ENCODE measurements around the gene NGEF. TPM values are rescaled to one million over a fixed set of nuclear protein-coding genes. Genes with fewer than 3 reads are reported as not detected.
"Not testable (repeated sequence)": the region's sequence is repeated elsewhere in the genome, so short reads cannot be mapped to it uniquely, and the experiment has no call there.

The NGEF gene, protein sequence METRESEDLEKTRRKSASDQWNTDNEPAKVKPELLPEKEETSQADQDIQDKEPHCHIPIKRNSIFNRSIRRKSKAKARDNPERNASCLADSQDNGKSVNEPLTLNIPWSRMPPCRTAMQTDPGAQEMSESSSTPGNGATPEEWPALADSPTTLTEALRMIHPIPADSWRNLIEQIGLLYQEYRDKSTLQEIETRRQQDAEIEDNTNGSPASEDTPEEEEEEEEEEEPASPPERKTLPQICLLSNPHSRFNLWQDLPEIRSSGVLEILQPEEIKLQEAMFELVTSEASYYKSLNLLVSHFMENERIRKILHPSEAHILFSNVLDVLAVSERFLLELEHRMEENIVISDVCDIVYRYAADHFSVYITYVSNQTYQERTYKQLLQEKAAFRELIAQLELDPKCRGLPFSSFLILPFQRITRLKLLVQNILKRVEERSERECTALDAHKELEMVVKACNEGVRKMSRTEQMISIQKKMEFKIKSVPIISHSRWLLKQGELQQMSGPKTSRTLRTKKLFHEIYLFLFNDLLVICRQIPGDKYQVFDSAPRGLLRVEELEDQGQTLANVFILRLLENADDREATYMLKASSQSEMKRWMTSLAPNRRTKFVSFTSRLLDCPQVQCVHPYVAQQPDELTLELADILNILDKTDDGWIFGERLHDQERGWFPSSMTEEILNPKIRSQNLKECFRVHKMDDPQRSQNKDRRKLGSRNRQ
- not detected for total RNA-seq

DNA sequence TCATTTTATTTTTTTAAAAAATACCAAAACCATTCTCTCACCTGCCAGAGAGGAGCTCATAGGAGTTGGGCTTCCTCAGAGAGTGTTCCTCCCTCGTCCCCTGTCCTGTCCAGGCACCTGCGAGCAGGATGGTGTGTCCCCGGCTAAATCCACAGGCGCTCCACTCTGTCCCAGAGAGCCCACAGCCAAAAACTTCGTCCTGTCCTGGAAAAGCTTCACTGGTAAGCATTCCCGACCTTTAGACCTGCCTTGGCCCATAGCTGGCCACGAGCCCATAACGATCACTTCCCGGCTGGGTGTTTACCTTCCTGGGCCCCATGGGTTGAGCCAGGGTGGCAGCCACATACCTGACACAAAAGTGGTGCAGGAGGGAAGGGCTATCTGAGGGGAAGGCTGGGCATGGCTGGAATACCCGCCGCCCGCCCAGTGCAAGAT is at the start of gene NGEF:
Gene NGEF, minus strand, starts transcription at position 230 of the 435 bp plus-strand sequence. CDS start 38,366 bp downstream, outside the sequence.
- no peak for DNase-seq (ENCODE audit: low read depth in 2 of 3, low spot score in 2 of 3)

DNA sequence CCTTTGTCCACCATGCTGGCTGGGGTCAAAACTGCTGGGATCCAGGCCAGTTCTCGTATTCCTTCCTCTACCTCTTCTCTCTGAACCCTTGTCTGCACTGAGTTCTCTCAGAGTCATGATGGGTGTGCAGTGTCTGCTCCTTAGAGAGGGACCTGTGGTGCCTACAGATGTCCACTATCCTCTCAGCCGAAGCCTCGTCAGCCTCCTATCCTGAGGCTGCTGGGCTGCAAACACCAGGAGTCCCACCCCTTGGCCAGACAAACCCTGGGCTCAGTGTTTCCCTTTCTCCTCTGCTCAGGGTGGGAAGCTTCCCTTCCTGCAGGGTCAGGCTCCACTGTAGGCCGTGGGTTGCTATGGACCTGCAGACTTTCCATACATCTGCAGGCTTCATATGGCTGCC is 49.4 kb upstream of the NGEF start:
- no peak for DNase-seq (ENCODE audit: low read depth in 2 of 3, low spot score in 2 of 3)

DNA sequence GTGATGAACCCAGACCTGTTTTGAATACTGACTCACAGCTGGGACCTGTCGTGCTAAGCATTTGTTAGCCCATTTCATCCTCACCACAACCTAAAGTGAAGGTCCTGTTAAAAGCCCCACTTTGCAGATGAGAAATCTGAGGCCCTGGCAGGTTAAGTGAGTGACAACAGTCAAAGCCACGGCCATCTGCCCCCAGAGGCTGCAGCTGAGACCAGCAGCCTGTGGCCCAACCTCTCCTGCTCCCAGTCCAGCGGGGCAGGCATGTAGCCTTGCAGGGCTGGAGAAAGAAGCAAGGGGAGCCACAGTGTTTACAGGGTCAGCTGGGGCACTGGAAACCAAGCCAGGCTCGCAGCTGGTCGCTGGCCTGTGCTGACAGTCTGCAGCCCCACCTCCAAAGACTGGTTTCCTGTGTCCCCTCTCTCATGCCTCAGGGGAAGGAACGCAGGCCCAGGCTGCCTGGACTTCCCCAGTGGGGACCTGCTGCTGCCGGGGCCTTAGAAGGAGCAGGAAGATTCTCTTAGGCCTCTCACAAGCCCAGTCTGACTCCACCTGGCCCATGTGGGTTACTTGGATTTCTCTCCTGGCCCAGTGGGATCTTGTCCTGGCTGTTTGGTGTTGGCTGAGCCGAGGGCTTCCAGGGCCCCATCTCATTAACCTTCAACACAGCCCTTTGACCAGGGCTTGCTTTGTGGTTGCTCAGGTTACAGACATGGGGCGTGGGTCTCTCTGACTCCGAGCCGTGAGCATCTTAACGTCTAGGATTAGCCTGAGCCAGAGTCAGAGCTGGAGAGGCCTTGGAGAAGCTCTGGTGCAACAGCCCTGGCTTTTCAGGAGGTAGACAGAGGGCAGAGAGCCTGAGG is 48.8 kb upstream of the NGEF start:
- peak in 1 of 3 donors; percentile 36 for DNase-seq (ENCODE audit: low read depth in 2 of 3, low spot score in 2 of 3)

DNA sequence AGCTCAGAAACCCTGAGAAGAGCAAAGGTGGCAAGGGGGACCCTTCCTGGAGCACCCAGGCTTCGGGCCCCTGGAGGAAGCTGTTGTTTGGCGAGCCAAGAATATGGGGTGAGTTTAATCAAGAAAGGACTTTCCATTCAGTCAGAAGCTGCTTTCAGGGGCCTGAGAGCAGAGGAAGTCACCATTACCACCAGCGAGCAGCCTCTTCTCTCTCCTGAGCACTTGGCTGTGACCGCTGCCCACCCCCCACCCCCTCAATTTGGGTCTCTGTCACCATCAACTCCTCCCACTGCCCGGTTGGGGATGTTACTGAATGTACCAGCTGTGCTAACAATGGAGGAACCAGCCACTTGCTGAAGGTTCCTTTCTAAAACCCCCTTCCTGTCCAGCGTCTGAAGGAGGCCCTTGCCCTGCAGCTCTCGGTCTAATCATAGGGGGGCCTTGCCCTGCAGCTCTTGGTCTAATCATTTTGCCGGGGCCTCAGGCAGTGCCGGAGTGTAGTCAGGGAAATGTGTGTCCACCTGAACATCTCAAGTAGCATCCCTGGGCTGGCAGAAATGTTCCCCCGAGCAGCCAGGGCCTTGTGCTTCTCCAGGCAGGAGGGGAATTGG is 48.0 kb upstream of the NGEF start:
- peak in 1 of 3 donors; percentile 57 for DNase-seq (ENCODE audit: low read depth in 2 of 3, low spot score in 2 of 3)

DNA sequence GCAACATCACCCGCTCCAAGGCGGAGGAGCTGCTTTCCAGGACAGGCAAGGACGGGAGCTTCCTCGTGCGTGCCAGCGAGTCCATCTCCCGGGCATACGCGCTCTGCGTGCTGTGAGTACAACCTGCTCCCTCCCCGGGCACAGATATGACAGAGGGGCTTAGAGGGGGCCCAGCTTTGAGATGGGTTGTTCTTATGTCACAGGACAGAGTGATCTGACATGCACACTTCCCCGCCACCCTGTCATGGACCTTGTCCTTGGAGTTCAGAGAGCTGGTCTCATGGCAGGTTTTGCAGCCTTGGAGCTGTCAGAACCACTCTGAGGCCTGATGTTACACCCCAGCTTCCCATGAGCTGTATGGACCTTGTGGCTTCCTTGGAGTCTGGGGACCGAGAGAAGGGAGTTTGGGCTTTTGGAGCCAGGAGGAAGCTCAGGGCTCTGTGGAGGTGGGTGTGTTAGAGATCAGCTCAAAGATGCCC is 47.5 kb upstream of the NGEF start:
- no peak for DNase-seq (ENCODE audit: low read depth in 2 of 3, low spot score in 2 of 3)

DNA sequence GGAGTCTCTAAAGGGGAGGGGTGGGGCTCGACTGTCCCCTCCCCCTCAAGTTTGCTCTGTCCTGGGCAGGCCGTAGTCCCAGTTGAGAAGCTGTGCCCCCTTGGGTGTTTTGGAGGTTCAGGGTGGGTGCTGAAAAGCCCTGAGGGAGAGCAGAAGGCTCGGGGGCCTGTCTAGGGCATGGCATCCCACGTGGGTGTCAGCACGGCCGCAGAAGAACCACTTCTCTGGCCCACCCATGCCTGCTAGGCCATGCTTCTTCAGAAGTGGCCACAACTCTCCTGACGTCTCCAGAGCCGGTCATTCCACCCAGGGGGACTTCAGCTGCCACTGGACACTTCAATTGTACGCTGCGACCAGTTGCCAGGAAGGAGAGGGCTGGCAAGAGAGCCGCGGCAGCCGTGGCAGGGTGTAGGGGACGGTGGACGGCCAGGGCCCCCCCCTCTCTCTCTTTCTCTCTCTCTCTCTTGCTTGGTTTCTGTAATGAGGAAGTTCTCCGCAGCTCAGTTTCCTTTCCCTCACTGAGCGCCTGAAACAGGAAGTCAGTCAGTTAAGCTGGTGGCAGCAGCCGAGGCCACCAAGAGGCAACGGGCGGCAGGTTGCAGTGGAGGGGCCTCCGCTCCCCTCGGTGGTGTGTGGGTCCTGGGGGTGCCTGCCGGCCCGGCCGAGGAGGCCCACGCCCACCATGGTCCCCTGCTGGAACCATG is 46.9 kb upstream of the NGEF start, which contains the start of gene INPP5D:
Gene INPP5D, plus strand, starts transcription at position 546 of the 704 bp plus-strand sequence. Its CDS starts 137 bp downstream, at position 683.
- DNase-seq (ENCODE audit: low read depth in 2 of 3, low spot score in 2 of 3) = peak; percentile 58 to 96 (median 92)

DNA sequence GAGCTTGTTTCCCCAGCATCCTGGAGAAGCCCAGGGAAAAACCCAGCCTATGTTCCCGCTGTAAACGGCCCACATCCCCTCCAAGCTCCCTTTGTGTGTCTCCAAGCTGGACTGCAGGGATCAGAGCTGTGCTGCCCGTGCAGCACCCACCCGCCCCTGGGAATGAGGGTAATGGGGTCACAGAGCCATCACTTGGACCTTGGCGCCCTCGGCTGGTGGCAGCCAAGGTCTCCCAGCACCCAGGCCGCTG is 46.4 kb upstream of the NGEF start:
- no peak for DNase-seq (ENCODE audit: low read depth in 2 of 3, low spot score in 2 of 3)

DNA sequence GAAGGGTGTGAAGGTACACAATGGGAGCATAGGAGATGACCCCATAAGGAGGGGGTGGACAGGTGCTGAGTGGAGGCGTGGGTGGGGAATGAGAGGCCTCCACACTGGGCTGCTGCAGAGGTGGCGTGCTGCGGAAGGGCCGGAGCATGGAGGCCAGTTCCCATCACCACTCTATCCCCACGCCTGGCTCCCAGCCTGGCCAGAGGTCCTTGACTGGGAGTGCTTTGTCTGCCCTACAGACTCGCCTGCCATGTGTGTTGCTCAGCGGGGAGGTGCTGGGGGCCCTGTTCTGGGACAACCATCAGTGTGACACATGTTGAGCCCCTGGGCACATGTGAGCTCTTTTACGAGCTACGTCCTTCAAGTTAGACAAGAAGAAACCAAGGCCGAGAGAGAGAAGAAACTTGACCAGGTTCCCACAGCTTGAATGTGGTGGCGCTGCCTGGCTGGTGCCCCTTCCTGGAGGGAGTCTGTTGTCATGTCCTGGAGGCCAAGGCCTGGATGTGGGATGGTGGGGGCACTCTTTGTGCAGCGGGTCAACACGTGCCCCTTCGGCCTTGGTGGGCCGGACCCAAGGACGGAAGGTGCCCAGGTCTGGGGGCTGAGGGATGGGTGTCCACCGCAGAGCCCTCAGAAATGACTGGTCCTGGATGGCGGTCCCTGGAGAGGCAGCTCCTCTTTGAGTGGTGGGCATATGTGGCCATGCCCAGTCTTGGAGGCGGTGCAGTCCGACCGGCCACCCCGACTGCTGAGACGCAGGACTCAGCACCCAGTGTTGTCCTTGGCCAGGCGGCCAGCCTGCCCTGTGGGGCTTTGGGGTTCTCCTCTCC is 45.9 kb upstream of the NGEF start:
- DNase-seq (ENCODE audit: low read depth in 2 of 3, low spot score in 2 of 3) = no peak

DNA sequence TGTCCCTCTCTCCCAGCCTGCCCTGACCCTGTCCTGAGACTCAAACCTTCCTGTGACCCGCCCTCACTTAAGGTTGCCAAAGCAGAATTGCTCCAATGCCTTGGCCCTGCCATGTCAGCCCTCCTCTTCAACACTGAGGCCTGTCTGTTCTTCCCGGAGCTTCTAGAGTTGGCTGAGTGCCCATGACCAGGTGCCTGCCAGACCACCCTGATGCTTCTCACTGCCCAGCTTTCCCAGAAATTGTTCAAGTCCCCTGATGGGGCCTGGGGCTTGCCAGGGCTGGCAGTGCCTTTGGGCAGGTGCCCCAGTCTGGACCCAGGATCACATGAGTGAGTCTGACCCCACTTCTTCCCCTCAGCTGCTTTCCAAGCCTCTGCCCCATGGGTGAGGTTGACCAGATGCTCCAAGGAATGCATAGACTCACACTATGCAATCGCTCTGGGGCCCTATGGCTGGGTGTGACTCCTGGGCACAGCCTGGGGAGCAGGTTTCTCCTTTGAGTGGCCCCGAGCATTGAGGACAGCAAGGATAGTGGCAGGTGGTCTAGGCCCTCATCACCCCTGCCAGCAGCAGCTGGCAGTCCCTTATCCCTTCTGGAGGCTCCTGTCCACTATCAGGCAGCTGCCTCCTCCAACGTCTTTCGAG is 44.0 kb upstream of the NGEF start:
- no peak for DNase-seq (ENCODE audit: low read depth in 2 of 3, low spot score in 2 of 3)

DNA sequence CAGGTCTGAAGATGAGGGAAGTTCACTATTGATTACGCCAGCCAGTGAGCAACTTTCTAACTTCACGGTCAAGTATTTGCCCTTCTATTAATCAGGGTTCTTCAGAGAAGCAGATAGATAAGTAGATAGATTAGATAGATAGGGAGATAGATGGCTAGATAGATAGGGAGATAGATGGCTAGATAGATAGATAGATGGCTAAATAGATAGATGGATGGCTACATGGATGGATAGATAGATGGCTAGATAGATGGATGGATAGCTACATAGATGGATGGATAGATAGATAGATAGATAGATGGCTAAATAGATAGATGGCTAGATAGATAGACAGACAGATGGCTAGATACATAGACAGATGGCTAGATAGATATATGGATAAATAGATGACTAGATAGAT is 42.3 kb upstream of the NGEF start:
- no peak for DNase-seq (ENCODE audit: low read depth in 2 of 3, low spot score in 2 of 3)

DNA sequence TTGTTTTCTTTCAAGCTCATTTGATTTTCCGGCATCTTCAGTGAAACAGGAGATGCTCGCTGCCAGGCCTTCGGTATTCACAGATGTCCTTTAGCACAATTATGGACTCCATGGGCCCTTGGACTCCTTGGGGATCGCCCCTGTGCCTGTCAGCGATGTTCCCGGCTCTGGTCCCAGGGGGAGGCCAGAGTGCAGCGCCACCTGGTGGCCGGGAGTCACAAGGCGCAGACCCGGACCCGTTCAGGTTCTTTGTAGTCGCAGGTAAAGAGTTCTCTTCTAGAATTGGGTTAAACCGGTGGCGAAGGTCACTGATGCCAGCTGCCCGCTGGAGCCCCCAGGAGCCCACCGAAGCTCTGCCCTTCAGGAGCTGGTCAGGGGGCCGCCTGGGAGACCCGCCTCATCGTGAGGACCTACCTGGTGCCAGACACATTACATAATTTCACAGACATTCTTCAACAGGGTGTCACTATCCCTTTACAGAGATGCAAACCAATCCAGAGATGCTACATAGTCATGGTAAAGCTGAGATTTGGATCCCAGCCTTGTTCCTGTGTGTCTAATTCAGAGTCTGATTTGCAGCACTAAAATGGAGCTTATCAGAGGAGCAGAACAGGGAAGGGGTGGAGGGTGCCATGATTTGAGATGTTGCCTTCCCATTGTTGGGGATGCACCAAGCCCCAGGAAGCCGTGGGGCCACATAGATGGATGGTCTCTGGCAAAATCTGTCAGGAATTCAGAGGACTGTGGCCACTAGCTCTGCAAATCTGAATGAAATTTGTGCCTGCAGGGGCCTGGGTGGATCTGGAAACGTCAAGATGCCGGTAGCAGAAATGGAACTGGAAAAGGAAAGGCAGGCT is 41.1 kb upstream of the NGEF start:
- DNase-seq (ENCODE audit: low read depth in 2 of 3, low spot score in 2 of 3) = peak in 2 of 3 donors; percentile 55 to 58

DNA sequence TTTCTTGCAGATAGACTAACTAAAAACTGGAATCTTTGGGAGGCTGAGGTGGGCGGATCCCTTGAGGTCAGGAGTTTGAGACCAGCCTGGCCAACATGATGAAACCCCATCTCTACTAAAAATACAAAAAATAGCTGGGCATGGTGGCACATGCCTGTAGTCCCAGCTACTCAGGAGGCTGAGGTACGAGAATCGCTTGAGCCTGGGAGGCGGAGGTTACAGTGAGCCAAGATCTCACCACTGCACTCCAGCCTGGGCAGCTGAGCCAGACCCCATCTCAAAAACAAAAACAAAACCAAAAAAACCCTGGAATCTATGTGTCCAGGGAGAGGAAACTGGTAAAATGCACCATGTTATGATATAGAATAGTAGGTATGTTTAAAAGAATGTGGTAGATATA is 39.5 kb upstream of the NGEF start:
- DNase-seq (ENCODE audit: low read depth in 2 of 3, low spot score in 2 of 3) = not testable (repeated sequence)

DNA sequence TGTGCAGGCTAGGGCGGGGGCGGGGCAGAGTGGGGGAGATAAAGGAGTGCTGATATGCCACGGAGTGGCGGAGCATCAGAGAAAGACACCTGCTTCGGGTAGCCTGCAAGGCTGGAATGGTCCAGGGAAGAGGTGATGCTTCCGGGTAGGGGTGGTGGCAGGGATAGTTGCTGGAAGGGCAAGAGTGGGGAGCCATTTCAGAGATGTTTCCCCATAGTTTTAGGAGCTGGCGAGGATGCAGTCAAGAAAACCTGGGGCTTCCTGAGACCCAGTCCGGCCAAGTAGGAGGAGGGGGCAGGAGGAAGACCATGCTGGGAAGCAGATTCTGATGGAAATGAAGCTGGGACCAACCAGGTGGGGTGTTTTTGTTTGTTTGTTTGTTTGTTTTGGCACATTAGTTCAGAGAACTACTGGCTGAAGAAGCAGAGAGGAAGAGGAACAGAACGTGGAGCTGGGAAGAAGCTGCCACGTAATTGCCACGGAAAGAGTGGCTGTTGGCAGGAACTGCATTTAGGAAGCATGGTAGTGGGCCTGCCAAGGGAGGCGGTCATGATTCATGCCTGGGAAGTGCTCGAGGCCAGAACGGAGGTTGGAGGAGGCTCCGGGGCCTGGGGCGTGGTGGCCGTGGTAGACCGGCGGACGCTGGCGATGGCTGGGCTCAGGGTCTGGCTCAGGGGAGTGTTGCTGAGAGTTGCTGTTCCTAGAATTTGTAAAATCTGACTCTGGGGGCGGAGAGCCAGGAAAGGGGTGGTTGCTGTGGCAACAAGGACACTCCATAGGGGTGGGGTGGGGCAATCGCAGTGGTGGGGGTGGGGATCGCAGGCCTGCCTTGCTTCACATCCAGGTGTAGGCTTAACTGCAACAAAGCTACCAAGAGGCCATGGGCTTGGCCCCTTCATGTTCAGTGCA is 38.4 kb upstream of the NGEF start:
- DNase-seq (ENCODE audit: low read depth in 2 of 3, low spot score in 2 of 3) = peak in 1 of 3 donors; percentile 35

DNA sequence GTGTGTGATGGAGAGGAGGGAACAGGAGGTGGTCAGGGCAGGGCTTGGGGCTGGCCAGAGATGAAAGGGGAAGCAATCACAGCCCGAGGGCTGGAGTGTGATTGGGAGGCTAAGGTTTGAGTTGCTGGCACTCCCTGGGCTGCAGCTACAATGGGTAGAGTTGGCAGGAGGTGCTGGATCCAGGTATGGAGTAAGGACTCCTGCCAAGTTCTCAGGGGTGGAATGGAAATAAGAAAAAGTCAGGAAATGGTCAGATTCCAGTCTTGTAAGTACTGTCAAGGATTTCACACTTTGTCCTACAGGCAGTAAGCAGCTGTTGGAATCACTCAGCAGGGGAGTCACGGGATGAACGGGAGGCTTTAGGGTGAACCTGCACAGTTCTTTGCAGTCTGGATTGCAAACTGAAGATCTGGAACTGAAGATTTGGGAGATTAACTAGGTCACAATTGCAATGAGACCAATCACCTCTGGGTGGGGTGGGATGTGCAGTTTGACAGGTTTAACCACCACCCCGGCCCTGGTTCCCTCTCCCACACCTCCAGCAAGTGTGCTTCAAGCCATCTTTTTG is 36.2 kb upstream of the NGEF start:
- DNase-seq (ENCODE audit: low read depth in 2 of 3, low spot score in 2 of 3) = peak in 1 of 3 donors; percentile 16

DNA sequence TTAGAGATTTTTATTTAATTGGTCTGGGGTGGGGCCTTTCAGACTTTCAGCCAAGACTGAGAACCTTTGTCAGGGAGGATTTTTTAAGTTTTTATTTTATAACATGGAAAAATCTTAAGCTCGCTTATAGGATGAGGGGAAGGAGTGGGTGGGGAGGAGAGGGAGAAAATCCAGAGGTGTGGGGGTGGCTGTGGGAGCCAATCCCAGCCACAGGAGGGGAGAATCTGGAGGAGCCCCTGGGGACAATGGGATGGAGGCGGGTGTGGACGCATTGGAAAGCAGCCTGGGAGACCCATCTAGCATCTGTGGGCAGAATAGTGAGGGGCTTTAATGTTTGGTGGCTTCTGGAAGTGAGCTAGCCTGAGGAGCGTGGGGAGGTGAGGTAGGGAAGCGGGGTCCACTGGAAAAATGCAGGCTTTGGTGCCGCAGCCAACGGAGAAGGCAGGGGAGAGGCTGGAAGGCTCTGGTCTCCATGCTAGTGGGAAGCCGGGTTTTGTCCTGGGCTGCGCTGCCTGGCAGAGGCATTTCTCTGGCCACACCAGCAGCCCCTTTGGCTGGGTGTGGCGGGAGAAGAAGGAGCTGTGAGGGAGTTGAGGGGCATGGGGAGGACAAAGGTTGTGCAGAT is 35.6 kb upstream of the NGEF start:
- no peak for DNase-seq (ENCODE audit: low read depth in 2 of 3, low spot score in 2 of 3)

DNA sequence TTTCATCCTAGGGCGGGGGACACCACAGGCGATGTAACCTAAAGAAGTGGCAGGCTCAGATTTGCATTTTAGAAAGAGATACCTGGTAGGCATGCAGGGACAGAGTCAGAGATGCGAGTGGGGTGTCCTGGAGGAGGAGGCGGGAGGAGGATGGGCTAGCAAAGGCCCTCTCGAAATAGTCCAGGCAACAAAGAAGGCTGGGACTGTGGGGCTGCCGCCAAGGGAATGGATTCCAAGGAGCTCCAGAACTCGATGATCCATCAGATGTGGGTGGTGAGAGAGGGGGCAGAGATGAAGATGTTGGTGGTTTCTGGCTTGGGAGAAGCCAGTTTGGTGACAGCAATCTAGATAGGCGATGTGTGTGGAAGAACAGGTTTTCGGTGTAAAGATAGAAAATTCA is 34.6 kb upstream of the NGEF start:
- no peak for DNase-seq (ENCODE audit: low read depth in 2 of 3, low spot score in 2 of 3)
